ENCODE measurements around the gene ZNF644.

DNA sequence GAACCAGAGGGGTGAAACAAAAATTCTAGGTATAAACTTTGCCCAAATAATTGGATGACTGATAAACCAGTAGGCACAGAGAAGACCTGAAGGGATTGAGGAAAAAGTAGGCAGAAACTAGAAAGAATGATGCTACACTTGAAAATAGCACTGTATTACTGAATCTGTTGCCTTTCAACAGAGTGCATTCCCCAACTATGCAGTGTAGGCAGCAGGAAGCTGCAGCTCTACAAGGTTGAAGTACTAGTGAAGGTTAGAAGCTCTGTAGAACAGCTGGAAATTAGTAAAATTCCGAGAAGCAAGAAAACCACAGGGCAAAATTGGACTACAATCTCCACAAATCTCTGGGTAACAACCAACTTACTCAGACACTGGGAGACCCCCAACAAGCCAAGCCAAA is 27.4 kb downstream of the ZNF644 start:
- TF ChIP-seq, protein P1, sequence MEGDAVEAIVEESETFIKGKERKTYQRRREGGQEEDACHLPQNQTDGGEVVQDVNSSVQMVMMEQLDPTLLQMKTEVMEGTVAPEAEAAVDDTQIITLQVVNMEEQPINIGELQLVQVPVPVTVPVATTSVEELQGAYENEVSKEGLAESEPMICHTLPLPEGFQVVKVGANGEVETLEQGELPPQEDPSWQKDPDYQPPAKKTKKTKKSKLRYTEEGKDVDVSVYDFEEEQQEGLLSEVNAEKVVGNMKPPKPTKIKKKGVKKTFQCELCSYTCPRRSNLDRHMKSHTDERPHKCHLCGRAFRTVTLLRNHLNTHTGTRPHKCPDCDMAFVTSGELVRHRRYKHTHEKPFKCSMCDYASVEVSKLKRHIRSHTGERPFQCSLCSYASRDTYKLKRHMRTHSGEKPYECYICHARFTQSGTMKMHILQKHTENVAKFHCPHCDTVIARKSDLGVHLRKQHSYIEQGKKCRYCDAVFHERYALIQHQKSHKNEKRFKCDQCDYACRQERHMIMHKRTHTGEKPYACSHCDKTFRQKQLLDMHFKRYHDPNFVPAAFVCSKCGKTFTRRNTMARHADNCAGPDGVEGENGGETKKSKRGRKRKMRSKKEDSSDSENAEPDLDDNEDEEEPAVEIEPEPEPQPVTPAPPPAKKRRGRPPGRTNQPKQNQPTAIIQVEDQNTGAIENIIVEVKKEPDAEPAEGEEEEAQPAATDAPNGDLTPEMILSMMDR (IDR thresholded peaks at IDR 0.05 in 4 of 5, conservative IDR thresholded peaks at IDR 0.05 in 1 of 5) = no peak
- TF ChIP-seq POLR2A (IDR thresholded peaks at IDR 0.05) = no peak

Measured in gastrocnemius medialis (tissue), 4 donors.